GM12878 (cell line): ENCODE measurements around the gene EDN3.

Experiments used
- CTCF ChIP-seq, 3 experiments: IDR thresholded peaks in 2 of 3; conservative IDR thresholded peaks in 1 of 3; 2 replicates each; pipeline ENCODE4 v1.5.1; 2011; ENCODE audit warnings: low read depth in 3 of 3, low read length in 3 of 3, mild to moderate bottlenecking in 3 of 3, control low read depth in 2 of 3, moderate library complexity in 2 of 3, inconsistent platforms in 1 of 3, mixed read lengths in 1 of 3; ENCODE audit not compliant: control insufficient read depth in 2 of 3, insufficient read depth in 1 of 3; ENCODE audit errors: extremely low read depth in 1 of 3
- EED ChIP-seq: sonication (generic); IDR thresholded peaks from 2 replicates; pipeline ENCODE4 v1.6.1; 2016; ENCODE audit warnings: antibody characterized with exemption, low read depth
- JUND ChIP-seq: IDR thresholded peaks from 2 replicates; pipeline ENCODE4 v1.6.1; 2012; ENCODE audit warnings: low read depth, mild to moderate bottlenecking, low read length, improper control_type of control experiment, moderate library complexity
- SP1 ChIP-seq: IDR thresholded peaks from one replicate; pipeline ENCODE4 v1.6.1; 2011; ENCODE audit warnings: low read depth, low read length
- TARDBP ChIP-seq: IDR thresholded peaks from 2 replicates; pipeline ENCODE4 v1.6.1; 2016; ENCODE audit warnings: borderline replicate concordance

- TF ChIP-seq SP1 = no peak
- no peak for TF ChIP-seq JUND
- no peak for TF ChIP-seq EED
- no peak for TF ChIP-seq TARDBP
- no peak for TF ChIP-seq CTCF (IDR thresholded peaks at IDR 0.05 in 2 of 3, conservative IDR thresholded peaks at IDR 0.05 in 1 of 3; ENCODE audit: control insufficient read depth in 2 of 3, extremely low read depth in 1 of 3, insufficient read depth in 1 of 3, low read depth in 3 of 3, low read length in 3 of 3)
Observed at GRCh38 chr20:59318803-59319202, 18.4 kb downstream of the EDN3 start.
